ENCODE results near the gene PDZRN3.

- TF ChIP-seq CTCF (IDR thresholded peaks at IDR 0.05), result no peak
- TF ChIP-seq POLR2A (IDR thresholded peaks at IDR 0.05), result no peak
Observed at GRCh38 chr3:73432706-73433032, 192.1 kb downstream of the PDZRN3 start.

Data from Peyer's patch (tissue), 4 donors.